WTC11 (cell line): ENCODE data around the gene DNAJC7.

Experiments used
- ATF3 ChIP-seq: sonication (generic); formaldehyde crosslinking; conservative IDR thresholded peaks from 2 replicates; pipeline ENCODE4 v1.8.1; 2022; ENCODE audit warnings: mild to moderate bottlenecking, missing genetic modification reagents
- CTCF ChIP-seq: fragments of 200-600 bp; IDR thresholded peaks from 2 replicates; pipeline ENCODE4 v1.8.0; 2022; ENCODE audit warnings: antibody characterized with exemption
- HMGXB4 ChIP-seq: sonication (generic); formaldehyde crosslinking; IDR thresholded peaks from 2 replicates; pipeline ENCODE4 v1.8.1; 2023; ENCODE audit warnings: mild to moderate bottlenecking, moderate library complexity, missing genetic modification reagents
- NR1H2 ChIP-seq: sonication (generic); formaldehyde crosslinking; IDR thresholded peaks from 2 replicates; pipeline ENCODE4 v1.9.0; 2021; ENCODE audit warnings: mild to moderate bottlenecking, moderate library complexity, missing genetic modification reagents

GRCh38 chr17:41928693-41929251, 88.5 kb downstream of the DNAJC7 start:
- TF ChIP-seq ATF3, result no peak
- TF ChIP-seq CTCF, result no peak
- no peak for TF ChIP-seq HMGXB4 (CRISPR knock-in tag)
- TF ChIP-seq NR1H2, result no peak
